NCI-H345 (cell line): ENCODE results near the gene MTNR1A.

Source experiments
- DNase-seq: peaks from one replicate; lab custom pipeline; 2025; lab: John Stamatoyannopoulos, UW

Gene MTNR1A

GRCh38 chr4:186554914-186555827 is at the start of gene MTNR1A:
Gene MTNR1A (minus strand): TSS chr4:186555567. CDS start chr4:186555365, 202 bp downstream.
- DNase-seq, result peak; percentile 34

- peak; percentile 79 for DNase-seq
These were observed 48.9 kb upstream of the MTNR1A start for GRCh38 chr4:186604124-186604807.

- DNase-seq, result no peak
These were observed 47.6 kb upstream of the MTNR1A start for GRCh38 chr4:186602978-186603377.

- DNase-seq, result no peak
These were observed 44.1 kb upstream of the MTNR1A start for GRCh38 chr4:186599483-186599882.

- no peak for DNase-seq
These were observed 43.3 kb upstream of the MTNR1A start for GRCh38 chr4:186598686-186599085.

- DNase-seq, result no peak
These were observed 41.6 kb upstream of the MTNR1A start for GRCh38 chr4:186596850-186597390.

- DNase-seq, result no peak
These were observed 41.0 kb upstream of the MTNR1A start for GRCh38 chr4:186596346-186596745.

GRCh38 chr4:186593587-186593973 is 38.2 kb upstream of the MTNR1A start:
- no peak for DNase-seq

GRCh38 chr4:186592966-186593586 is 37.7 kb upstream of the MTNR1A start:
- DNase-seq, result no peak

GRCh38 chr4:186592445-186592844 is 37.1 kb upstream of the MTNR1A start:
- no peak for DNase-seq

- no peak for DNase-seq
These were observed 36.3 kb upstream of the MTNR1A start for GRCh38 chr4:186591651-186592050.

- DNase-seq, result no peak
These were observed 33.1 kb upstream of the MTNR1A start for GRCh38 chr4:186588503-186588902.

GRCh38 chr4:186587416-186588018 is 32.1 kb upstream of the MTNR1A start:
- peak; percentile 20 for DNase-seq

- DNase-seq, result no peak
These were observed 30.8 kb upstream of the MTNR1A start for GRCh38 chr4:186586205-186586604.

GRCh38 chr4:186584912-186585311 is 29.5 kb upstream of the MTNR1A start:
- no peak for DNase-seq

GRCh38 chr4:186581421-186581820 is 26.1 kb upstream of the MTNR1A start:
- no peak for DNase-seq

GRCh38 chr4:186580669-186581068 is 25.3 kb upstream of the MTNR1A start:
- DNase-seq, result no peak

- DNase-seq, result no peak
These were observed 15.0 kb upstream of the MTNR1A start for GRCh38 chr4:186570193-186570996.

- DNase-seq, result no peak
These were observed 14.3 kb upstream of the MTNR1A start for GRCh38 chr4:186569533-186570192.

GRCh38 chr4:186566068-186566467 is 10.7 kb upstream of the MTNR1A start:
- DNase-seq, result no peak

- no peak for DNase-seq
These were observed 8.4 kb upstream of the MTNR1A start for GRCh38 chr4:186563761-186564160.
